ENCODE measurements around the gene CLSTN3. TPM values are rescaled to one million over a fixed set of nuclear protein-coding genes. Genes with fewer than 3 reads are reported as not detected.

Gene CLSTN3
- total and polyA plus RNA-seq, 2 of the 8 experiments (the other 6 are each of a cell fraction or from before 2014, with no cell fraction given), result 20.4 to 26.3 TPM

DNA sequence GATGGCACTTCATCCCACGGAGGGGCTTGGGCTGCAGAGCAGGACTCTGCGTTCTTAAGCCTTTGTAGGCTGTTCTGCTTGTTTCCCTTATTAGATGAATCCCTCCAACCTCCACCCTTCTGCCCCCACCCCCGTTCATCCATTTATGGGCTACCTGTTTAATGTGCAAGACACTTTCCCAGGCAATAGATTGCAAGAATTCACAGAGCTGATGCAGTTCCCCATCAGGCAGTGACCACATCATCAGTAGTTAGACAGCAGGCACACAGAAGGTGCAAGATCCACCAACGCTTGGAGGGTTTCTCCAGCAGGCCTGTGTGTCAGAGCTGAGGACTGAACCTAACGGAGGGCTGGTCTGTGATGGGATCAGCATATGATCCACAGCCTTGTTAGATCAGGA, 36.7 kb upstream of the CLSTN3 start (continued):
- TF ChIP-seq EP300 (IDR thresholded peaks at IDR 0.05; ENCODE audit: borderline replicate concordance in 1 of 2, low read depth in 2 of 2, low read length in 2 of 2) (no peak), KDM5A (IDR thresholded peaks at IDR 0.05; ENCODE audit: low read length) (no peak)
